Right renal cortex interstitium (tissue), 3 donors: ENCODE results near the gene GIPR. TPM values are rescaled to one million over a fixed set of nuclear protein-coding genes. Genes with fewer than 3 reads are reported as not detected.

Experiments used
- DNase-seq, 3 donors: peaks; one replicate each; pipeline ENCODE4 v3.0.0-alpha.2; 2013; ENCODE audit warnings: low read depth in 3 of 3, low spot score in 2 of 3
- polyA plus RNA-seq, 3 donors: library from polyadenylated mRNA; unstranded; fragments of 120-200 nt; gene quantifications; one replicate each; pipeline ENCODE4 v1.2.1, GENCODE V29; 2013; ENCODE audit not compliant: insufficient read length in 3 of 3

GIPR gene
- polyA plus RNA-seq, 3 donors, result 0.28 to 0.47 (median 0.43) TPM

DNA sequence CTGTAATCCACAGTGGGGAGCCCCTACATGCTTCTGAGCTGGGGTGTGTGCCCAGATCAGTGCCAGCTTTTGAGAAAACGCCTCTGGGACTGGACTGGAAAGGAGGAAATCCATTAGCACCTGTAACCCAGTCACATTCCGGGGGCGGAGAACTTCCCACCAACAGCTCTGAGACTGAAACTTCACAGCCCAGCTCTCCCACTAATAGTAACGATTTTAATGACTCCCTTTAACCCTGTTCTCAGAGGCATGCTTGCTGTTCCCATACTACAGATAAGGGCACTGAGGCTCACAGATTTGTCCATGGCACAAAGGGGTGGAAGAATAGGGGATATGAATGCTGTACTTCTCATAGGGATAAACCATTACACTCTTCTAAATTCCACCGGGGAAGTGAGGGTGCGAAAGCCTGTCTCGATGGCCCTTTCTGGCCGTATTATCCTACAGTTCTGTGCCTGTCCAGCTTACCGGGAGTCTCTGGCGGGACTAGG lies 61.8 kb downstream of the GIPR start:
- DNase-seq, result no peak

DNA sequence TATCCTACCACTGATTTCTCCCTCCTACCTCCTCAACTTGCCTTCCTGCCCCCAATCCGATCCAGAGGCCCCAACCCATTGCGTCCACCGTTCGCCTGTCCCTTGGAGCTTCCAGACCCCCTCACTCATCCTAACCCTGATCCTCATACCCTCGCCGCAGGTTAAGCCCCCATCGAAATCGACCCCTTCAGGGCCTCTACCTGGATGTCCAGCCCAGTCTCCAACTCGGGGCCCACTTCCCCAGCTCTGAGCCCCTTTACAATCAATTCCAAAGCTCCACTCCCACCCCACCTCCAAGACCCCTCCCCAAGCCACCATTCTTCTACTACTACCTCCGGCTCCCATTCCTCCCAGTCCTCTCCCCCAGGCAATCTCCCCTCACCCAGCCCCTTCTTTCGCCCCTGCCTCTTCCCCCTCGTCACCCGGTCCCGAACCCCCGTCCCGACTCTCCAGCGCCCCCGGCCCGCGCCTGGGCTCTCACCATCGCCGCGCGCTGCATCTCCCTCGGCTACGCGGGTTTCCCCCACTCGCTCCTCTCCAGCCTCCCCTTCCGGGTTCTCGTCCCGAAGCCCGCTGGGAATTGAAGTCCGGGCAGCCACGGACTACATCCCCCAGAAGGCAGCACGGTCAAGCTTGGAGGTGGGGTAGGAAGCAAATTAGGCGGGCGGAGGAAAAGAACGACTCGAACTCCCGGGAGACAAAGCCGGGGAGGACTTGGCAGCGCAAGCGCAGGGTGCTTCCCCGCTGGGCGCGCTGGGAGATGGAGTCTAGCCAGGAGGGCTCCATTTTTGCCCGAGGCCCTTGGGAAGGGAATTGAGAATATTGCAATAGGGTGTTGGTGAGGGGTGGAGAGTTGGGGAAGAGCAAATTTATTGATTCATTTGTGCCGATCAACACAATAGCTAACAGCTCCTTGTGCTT lies 62.6 kb downstream of the GIPR start, which contains the start of gene FBXO46:
Gene FBXO46, minus strand, starts transcription at position 529 of the 921 bp plus-strand sequence. CDS start 17,401 bp downstream, outside the sequence.
- DNase-seq, result peak; percentile 90 to 98 (median 93)

Other genes with a start within 250 kb of the GIPR start
- 10 to 100 TPM; 62.5 to 68.7 (median 68.7) TPM for gene ERCC1, start 244.3 kb upstream of the GIPR start, polyA plus RNA-seq
- 10 to 100 TPM; 14.3 to 88.2 (median 22.1) TPM for gene FOSB, start 200.2 kb upstream of the GIPR start, polyA plus RNA-seq
- 10 to 100 TPM in 1 of 3 donors, 1 to 10 TPM in 2; 7.6 to 11.1 (median 9.0) TPM for gene RTN2, start 171.2 kb upstream of the GIPR start, polyA plus RNA-seq
- gene PPM1N, start 169.8 kb upstream of the GIPR start, polyA plus RNA-seq, result under 1 TPM in 2 of 3 donors, not detected in 1; 0.17 to 0.24 TPM
- 10 to 100 TPM; 45.6 to 49.3 (median 48.8) TPM for gene VASP, start 160.7 kb upstream of the GIPR start, polyA plus RNA-seq
- gene OPA3, start 83.4 kb upstream of the GIPR start, polyA plus RNA-seq, result 10 to 100 TPM in 2 of 3 donors, 1 to 10 TPM in 1; 9.7 to 12.0 (median 10.5) TPM
- gene GPR4, start 66.0 kb upstream of the GIPR start, polyA plus RNA-seq, result 1 to 10 TPM; 4.7 to 5.5 (median 4.9) TPM
- 10 to 100 TPM; 17.1 to 20.6 (median 17.2) TPM for gene EML2, start 28.8 kb upstream of the GIPR start, polyA plus RNA-seq
- 100 to 1,000 TPM; 326 to 373 (median 358) TPM for gene SNRPD2, start 23.7 kb downstream of the GIPR start, polyA plus RNA-seq
- gene QPCTL, start 24.4 kb downstream of the GIPR start, polyA plus RNA-seq, result 1 to 10 TPM; 7.1 to 7.6 (median 7.5) TPM
- gene FBXO46, start 62.7 kb downstream of the GIPR start, polyA plus RNA-seq, result 10 to 100 TPM in 2 of 3 donors, 1 to 10 TPM in 1; 9.6 to 11.8 (median 11.7) TPM
- not detected for gene MEIOSIN, start 65.2 kb downstream of the GIPR start, polyA plus RNA-seq
- 10 to 100 TPM; 12.1 to 14.4 (median 12.8) TPM for gene SIX5, start 101.0 kb downstream of the GIPR start, polyA plus RNA-seq
- 10 to 100 TPM; 31.5 to 37.5 (median 35.4) TPM for gene DMPK, start 114.3 kb downstream of the GIPR start, polyA plus RNA-seq
- 10 to 100 TPM; 21.6 to 25.8 (median 23.8) TPM for gene DMWD, start 124.6 kb downstream of the GIPR start, polyA plus RNA-seq
- gene RSPH6A, start 147.1 kb downstream of the GIPR start, polyA plus RNA-seq, result not detected
- 10 to 100 TPM; 53.8 to 64.9 (median 54.5) TPM for gene SYMPK, start 194.9 kb downstream of the GIPR start, polyA plus RNA-seq
- under 1 TPM; 0.30 to 0.39 (median 0.36) TPM for gene FOXA3, start 196.1 kb downstream of the GIPR start, polyA plus RNA-seq
- 10 to 100 TPM; 14.0 to 18.6 (median 15.8) TPM for gene IRF2BP1, start 217.9 kb downstream of the GIPR start, polyA plus RNA-seq
- gene MYPOP, start 234.4 kb downstream of the GIPR start, polyA plus RNA-seq, result 1 to 10 TPM; 2.8 to 3.8 (median 3.1) TPM
- gene NANOS2, start 246.6 kb downstream of the GIPR start, polyA plus RNA-seq, result not detected